SH-SY5Y (cell line): ENCODE data around the gene KLHL40.

Source experiments
- GATA2 ChIP-seq: IDR thresholded peaks from 2 replicates; pipeline ENCODE4 v1.6.1; 2011; ENCODE audit warnings: mild to moderate bottlenecking, low read depth, low read length
- GATA3 ChIP-seq: IDR thresholded peaks from 2 replicates; pipeline ENCODE4 v1.6.1; 2011; ENCODE audit warnings: low read depth, mild to moderate bottlenecking, low read length, moderate library complexity

GRCh38 chr3:42705058-42705767 lies 19.9 kb downstream of the KLHL40 start:
- TF ChIP-seq GATA3 (no peak), GATA2 (no peak)
